ENCODE results near the gene OR10G3.

DNA sequence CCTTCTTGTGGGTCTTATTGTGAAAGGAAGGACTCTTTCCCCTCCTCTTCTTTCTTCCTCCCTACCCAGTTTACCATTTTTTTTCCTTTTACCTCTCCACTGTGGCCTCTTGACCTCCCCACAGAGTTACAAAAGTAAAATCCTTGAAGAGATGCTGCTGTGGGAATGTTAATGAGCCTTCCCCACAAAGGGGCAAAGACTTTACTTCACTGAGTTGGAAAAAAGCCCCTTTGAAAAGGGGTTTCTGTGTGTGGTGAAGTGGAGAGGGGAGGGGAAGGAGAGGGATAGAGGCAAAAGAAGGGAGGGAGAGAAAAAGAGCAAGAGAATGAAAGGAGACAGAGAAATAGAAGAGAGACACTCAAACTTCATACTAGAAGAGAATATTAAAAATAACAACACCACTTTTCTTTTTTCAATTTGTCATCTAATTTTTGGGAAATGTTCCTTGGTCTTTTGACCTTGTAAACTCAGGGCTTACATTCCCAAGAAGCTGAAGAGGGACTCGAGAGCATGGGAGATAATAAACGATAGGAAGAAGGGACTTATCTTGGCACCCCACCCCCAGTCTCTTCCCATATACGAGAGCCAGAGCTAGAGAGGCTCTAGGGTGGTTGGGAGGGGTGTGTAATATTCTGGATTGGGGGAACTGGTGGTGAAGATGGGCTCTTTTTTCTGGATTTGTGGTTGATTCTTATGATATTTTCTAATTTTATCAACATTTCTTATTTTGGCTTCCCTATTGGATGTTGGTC lies 40.5 kb downstream of the OR10G3 start:
- TF ChIP-seq, protein P1, sequence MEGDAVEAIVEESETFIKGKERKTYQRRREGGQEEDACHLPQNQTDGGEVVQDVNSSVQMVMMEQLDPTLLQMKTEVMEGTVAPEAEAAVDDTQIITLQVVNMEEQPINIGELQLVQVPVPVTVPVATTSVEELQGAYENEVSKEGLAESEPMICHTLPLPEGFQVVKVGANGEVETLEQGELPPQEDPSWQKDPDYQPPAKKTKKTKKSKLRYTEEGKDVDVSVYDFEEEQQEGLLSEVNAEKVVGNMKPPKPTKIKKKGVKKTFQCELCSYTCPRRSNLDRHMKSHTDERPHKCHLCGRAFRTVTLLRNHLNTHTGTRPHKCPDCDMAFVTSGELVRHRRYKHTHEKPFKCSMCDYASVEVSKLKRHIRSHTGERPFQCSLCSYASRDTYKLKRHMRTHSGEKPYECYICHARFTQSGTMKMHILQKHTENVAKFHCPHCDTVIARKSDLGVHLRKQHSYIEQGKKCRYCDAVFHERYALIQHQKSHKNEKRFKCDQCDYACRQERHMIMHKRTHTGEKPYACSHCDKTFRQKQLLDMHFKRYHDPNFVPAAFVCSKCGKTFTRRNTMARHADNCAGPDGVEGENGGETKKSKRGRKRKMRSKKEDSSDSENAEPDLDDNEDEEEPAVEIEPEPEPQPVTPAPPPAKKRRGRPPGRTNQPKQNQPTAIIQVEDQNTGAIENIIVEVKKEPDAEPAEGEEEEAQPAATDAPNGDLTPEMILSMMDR (conservative IDR thresholded peaks at IDR 0.05; ENCODE audit: low read depth in 2 of 2), result no peak
- no peak for TF ChIP-seq POLR2AphosphoS5 (IDR thresholded peaks at IDR 0.05; ENCODE audit: low read depth)
- TF ChIP-seq ZNF114 (CRISPR knock-in tag; IDR thresholded peaks at IDR 0.05), result no peak
- TF ChIP-seq, protein P2, sequence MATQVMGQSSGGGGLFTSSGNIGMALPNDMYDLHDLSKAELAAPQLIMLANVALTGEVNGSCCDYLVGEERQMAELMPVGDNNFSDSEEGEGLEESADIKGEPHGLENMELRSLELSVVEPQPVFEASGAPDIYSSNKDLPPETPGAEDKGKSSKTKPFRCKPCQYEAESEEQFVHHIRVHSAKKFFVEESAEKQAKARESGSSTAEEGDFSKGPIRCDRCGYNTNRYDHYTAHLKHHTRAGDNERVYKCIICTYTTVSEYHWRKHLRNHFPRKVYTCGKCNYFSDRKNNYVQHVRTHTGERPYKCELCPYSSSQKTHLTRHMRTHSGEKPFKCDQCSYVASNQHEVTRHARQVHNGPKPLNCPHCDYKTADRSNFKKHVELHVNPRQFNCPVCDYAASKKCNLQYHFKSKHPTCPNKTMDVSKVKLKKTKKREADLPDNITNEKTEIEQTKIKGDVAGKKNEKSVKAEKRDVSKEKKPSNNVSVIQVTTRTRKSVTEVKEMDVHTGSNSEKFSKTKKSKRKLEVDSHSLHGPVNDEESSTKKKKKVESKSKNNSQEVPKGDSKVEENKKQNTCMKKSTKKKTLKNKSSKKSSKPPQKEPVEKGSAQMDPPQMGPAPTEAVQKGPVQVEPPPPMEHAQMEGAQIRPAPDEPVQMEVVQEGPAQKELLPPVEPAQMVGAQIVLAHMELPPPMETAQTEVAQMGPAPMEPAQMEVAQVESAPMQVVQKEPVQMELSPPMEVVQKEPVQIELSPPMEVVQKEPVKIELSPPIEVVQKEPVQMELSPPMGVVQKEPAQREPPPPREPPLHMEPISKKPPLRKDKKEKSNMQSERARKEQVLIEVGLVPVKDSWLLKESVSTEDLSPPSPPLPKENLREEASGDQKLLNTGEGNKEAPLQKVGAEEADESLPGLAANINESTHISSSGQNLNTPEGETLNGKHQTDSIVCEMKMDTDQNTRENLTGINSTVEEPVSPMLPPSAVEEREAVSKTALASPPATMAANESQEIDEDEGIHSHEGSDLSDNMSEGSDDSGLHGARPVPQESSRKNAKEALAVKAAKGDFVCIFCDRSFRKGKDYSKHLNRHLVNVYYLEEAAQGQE (IDR thresholded peaks at IDR 0.05; ENCODE audit: unreplicated experiment), result no peak
- TF ChIP-seq EZH2phosphoT487 (IDR thresholded peaks at IDR 0.05; ENCODE audit: unreplicated experiment), result no peak
- TF ChIP-seq EZH2 (IDR thresholded peaks at IDR 0.05; ENCODE audit: low read depth, unreplicated experiment), result no peak
- TF ChIP-seq STAT1 (IDR thresholded peaks at IDR 0.05; ENCODE audit: unreplicated experiment), result no peak

Data from GM23338 (cell line).